ENCODE measurements around the gene MED27.

GRCh38 chr9:131919216-131919615, 160.5 kb downstream of the MED27 start:
- TF ChIP-seq ZNF274 (IDR thresholded peaks at IDR 0.05; ENCODE audit: low read depth, low read length) (no peak), YY1 (IDR thresholded peaks at IDR 0.05; ENCODE audit: insufficient read depth, insufficient read length) (no peak), SUZ12 (IDR thresholded peaks at IDR 0.05; ENCODE audit: extremely low read depth, insufficient read depth, insufficient read length) (no peak)

Measured in NT2/D1 (cell line).